GDM1 (cell line): ENCODE data around the gene C2CD4B.

Experiments used
- DNase-seq: peaks from one replicate; lab custom pipeline; 2025; lab: John Stamatoyannopoulos, UW

C2CD4B gene

DNA sequence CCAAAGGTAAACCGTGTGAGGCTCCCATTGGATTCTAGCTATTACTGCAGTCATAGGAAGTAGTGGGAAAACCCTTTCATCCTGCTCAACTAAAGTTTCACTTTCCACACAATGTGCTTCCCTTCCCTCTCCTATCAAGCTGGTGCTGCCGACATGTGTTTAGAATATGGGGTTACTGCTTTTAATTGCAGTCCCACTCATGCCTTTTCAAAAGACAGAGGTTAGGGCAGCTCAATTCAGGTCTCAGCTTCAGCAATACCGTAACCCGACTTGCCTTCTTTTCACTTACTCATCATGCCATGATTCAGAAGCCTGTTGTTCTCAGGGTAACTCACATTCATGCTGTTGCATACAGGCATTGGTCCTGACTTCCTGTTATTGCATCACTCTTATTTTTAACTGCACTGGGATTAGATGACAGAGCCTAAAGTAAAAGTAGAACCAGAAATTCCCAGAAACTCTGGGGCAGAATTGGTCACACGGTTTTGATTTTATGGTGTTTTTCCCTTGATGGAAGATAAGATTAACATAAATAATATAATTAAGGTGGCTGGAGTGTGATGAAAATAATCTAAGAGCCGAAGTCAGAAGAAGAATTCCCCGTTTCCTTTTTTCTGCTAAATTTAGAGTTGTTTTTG, 45.7 kb downstream of the C2CD4B start:
- DNase-seq = no peak

DNA sequence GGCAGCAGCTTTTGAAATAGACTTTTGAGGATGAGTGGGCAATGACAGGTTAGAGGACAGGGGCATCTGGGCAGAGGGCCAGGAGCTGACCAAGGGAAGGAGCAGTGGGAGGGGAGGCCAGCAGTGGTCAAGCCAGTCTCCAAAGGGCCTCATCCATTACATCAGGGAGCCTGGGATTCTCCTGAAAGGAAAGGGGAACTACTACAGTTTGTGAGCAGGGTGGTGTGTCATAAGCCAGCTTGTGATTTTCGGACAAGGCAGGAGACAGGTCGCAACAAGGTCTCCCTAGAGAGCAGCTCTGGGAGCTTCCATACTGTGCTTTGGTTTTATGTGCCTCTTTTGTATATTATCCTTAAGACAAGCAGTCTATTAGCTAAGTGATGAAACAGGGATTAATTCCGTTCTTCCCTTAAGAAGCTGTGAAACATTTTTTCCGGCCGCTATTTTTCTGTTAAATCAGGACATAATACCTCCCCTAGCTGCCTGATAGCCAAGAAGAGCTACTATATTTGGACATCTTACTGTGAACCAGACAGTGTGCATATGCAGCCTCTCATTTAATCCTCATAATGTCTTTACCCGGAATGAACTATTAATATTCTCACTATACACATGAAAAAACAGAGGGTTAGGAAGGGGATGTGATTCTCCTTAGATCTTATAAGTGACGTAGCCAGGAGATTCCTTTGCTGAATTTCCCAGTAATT, 46.4 kb downstream of the C2CD4B start:
- no peak for DNase-seq

DNA sequence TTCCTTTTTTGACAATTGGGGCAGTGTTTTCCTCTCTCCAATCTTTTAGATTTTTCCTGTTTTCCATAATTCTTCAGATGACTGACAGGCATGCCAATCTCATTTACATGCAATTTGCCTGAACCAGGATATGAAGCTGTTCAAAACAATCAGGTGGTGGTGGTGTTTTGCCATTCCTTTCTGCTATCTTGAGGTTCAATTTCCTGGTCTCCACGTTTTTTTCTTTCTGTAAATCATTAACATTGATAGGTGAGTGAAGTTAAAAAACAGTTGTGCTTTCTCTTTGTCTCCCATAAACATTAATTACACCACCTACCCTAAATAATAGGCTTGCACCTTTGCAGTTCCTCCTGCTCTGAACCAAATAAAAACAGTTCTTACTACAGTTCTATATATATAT, 49.2 kb downstream of the C2CD4B start:
- DNase-seq = no peak
